Tibial nerve (tissue), 3 donors: ENCODE measurements around the gene ISYNA1.

ENCODE experiments used
- POLR2A ChIP-seq, 2 donors: fragments of 450-650 bp; IDR thresholded peaks; one replicate each; pipeline ENCODE4 v1.6.1; 2017; ENCODE audit warnings: antibody characterized with exemption in 2 of 2, mild to moderate bottlenecking in 2 of 2, moderate library complexity in 2 of 2
- TF ChIP-seq, protein P1 (sequence below), 5 experiments: fragments of 200-600 bp in 3 of 5; fragments of 450-650 bp in 2 of 5; sonication (generic) in 3 of 5; IDR thresholded peaks; one replicate each; pipeline ENCODE4 v1.5.1; 2016 to 2019; ENCODE audit warnings: antibody characterized with exemption in 5 of 5, mild to moderate bottlenecking in 3 of 5, moderate library complexity in 2 of 5

DNA sequence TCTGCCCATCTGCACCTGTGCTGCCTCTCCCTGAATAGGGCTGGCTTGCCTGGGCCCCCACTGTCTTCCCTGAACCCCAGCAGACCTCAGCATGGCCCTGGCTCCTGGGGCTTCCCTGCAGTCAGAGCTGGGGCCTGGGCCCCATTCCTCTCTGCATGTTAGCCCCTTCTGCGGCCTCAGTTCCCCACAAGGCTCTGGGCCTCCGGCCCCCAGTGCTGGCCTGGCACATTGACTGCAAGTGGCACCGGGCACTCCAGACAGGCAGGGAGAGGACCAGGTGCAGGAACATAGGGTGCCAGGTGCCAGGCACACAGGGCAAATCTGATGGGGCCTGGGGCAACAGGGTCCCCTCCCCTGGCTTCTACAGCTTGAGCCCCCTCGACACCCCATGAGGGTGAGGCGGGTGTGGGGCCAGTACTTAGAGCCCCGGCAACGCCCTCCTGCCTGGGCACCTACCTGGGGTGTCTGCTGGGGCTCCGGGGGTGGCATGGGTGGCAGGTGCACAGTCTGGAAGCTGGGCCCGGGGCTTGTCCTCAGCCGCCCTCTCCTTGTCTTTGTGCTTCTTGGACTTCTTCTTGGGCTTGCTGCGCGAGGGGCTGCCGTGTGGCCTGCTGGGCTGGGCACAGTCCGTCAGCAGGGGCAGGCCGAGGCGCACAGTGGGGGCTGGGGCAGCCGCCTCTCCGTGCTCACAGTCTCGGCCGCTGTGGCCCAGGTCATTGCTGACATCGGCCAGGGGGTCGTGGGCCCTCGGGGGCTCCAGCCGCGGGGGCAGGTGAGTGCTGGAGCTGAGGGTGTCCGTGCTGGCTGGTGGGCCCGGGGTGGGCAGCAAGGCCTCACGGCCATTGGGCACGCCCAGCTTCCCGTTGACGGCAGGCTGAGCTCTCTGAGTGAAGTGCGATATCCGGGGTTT is 12.3 kb upstream of the ISYNA1 start:
- TF ChIP-seq, protein P1, sequence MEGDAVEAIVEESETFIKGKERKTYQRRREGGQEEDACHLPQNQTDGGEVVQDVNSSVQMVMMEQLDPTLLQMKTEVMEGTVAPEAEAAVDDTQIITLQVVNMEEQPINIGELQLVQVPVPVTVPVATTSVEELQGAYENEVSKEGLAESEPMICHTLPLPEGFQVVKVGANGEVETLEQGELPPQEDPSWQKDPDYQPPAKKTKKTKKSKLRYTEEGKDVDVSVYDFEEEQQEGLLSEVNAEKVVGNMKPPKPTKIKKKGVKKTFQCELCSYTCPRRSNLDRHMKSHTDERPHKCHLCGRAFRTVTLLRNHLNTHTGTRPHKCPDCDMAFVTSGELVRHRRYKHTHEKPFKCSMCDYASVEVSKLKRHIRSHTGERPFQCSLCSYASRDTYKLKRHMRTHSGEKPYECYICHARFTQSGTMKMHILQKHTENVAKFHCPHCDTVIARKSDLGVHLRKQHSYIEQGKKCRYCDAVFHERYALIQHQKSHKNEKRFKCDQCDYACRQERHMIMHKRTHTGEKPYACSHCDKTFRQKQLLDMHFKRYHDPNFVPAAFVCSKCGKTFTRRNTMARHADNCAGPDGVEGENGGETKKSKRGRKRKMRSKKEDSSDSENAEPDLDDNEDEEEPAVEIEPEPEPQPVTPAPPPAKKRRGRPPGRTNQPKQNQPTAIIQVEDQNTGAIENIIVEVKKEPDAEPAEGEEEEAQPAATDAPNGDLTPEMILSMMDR (IDR thresholded peaks at IDR 0.05), result no peak
- TF ChIP-seq POLR2A (IDR thresholded peaks at IDR 0.05), result no peak
